GM12892 (cell line): Measurements from ENCODE around the gene GLO1.
A peak's percentile ranks its signal among the peaks of the same experiment; 100 is the strongest.

Experiments
- DNase-seq: peaks from one replicate; pipeline ENCODE4 v3.0.0; 2011; ENCODE audit not compliant: insufficient read length
- FAIRE-seq: peaks from 2 replicates; lab custom pipeline; 2011; peaks lifted over from hg19 to GRCh38; lab: Jason Lieb, UNC
- POLR2A ChIP-seq: IDR thresholded peaks from 2 replicates; pipeline ENCODE4 v1.6.1; 2011; ENCODE audit warnings: low read depth, low read length, control low read depth
- POLR2AphosphoS5 ChIP-seq: IDR thresholded peaks from 2 replicates; pipeline ENCODE4 v1.6.1; 2011; ENCODE audit warnings: low read depth, low read length, control low read depth
- TAF1 ChIP-seq: IDR thresholded peaks from 2 replicates; pipeline ENCODE4 v1.6.1; 2011; ENCODE audit warnings: low read depth, mild to moderate bottlenecking, control low read depth, low read length, borderline replicate concordance

The GLO1 gene

DNA sequence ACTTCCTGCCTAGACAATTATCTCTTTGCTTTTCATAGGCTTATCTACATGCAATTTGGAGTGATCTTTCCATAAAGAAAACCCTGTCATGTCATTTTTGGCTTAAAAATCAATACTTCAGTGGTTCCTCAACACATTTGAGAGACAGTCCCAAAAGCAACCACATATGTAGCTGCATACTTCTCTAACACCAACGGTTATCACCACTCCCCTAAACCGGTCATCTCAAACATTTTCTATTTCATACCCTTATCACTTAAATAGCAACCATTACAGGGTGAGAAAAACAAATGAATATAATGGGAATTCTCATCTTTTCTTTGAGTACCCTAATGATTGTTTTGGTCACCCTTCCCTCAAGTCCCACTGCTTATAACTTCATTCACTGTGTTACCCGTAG is 5.1 kb downstream of the GLO1 start:
- FAIRE-seq: peak; percentile 36
- DNase-seq: no peak
- no peak for TF ChIP-seq TAF1
- TF ChIP-seq POLR2AphosphoS5: no peak
- no peak for TF ChIP-seq POLR2A

DNA sequence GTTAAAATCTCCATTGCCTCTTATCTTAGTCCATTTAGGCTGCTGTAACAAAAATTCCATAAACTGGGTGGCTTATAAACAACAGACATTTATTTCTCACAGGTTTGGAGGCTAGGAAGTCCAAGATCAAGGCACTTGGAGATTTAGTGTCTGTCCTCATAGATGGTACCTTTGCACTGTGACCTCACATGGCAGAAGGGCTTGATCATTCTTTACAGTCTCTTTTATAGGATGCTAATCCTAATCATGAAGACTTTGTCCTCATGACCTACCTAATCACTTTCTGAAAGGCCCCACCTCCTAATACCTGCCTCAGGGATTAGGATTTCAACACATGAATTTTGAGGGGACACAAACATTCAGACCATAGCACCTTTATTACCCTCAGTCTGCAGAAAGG is 6.6 kb downstream of the GLO1 start:
- FAIRE-seq (no peak), DNase-seq (no peak)
- TF ChIP-seq POLR2AphosphoS5: no peak
- TF ChIP-seq POLR2A: no peak
- no peak for TF ChIP-seq TAF1

DNA sequence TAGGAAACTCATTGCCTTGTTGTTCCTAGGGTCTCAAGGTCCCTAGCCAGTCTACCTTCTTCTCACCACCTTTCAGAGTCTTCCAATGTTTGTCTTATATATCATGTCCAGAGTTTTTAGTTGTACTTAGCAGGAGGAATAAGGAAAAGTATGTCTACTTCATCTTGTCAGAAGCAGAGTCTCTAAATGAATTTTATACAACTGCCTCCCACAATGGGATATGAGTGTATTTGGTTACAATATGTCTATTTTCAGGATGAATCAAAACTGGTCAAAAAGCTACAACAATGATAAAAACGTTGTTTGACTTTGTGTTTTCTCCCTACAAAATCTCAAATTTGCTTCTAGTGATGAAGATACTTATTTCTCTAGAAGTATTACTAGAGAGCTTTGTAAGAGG is 7.0 kb downstream of the GLO1 start:
- peak; percentile 33 for FAIRE-seq
- no peak for DNase-seq
- no peak for TF ChIP-seq POLR2A
- TF ChIP-seq POLR2AphosphoS5: no peak

DNA sequence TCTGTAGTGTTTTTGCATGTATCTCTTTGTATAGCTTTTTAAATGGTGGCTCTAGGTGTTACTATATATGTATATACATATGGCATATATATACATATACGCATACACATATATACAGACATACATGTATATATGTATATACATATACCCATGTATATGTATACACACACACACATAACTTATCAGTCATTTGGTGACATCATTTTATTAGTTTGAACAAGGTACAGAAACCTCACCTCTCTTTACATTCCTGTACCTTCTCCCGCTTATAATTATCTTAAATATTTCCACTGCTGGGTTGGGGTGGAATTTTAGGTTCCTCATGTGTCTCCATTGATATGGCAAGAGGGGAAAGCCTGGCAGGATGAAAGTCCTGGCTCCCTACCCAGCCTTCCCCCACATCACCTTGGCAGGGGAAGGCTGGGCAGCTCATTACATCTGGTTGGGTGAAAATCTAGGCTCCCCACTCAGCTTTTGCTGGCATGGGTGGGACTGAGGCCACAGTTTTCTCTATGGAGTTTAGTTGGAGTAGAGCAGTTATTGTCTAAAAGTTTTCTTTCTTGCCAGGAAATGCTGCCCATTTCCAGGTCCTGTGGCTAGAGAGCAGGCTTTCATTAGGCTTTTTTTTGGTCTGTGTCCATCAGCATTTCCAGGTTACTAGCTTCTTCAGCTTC is 7.6 kb downstream of the GLO1 start:
- no peak for TF ChIP-seq TAF1
- TF ChIP-seq POLR2AphosphoS5: no peak
- TF ChIP-seq POLR2A: no peak
- no peak for FAIRE-seq
- no peak for DNase-seq

DNA sequence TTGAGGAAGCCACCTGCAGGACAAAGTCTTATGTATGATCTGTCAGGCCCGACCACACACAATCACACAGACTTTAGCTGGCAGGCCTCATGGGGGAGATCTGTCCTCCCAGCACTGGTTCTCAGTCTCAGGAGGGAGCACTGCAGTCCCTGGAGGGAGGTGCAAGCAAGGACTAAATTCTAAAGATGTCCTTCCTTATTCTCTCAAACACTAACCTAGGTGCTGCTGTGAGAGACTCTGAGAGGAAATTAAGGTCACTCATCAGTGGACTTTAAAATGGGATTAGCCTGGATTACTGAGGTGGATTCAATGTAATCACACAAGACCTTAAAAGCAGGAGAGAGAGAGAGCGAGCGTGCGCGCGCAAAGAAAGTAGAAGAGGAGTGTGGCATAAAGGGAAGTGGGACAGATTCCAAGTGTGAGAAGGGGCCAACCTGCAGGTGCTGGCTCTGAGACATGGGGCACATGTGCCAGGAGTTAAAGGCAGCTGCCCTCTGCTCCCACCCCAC is 14.3 kb downstream of the GLO1 start:
- FAIRE-seq (peak; percentile 48), DNase-seq (no peak)
- no peak for TF ChIP-seq POLR2A
- TF ChIP-seq TAF1: no peak
- TF ChIP-seq POLR2AphosphoS5: no peak

DNA sequence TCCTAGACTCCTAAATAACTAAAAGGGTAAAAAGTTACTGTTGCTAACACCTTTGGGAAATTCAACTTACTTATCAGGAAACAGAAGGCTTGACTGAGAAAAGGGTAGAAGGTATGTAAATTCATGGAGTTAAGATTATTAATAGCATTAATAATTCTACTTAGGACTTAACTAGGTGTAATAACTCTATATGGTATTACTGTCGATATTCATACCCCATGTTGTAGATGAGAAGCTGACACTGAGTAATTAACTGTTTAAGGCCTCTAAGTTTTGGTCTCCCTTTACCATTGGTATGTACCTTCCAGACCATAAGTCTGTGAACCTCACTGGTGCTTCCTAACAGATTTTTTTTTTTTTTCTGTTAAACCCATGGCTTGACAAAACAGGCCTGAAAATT is 15.4 kb downstream of the GLO1 start:
- DNase-seq (no peak), FAIRE-seq (no peak)
- TF ChIP-seq POLR2A (no peak), POLR2AphosphoS5 (no peak), TAF1 (no peak)

DNA sequence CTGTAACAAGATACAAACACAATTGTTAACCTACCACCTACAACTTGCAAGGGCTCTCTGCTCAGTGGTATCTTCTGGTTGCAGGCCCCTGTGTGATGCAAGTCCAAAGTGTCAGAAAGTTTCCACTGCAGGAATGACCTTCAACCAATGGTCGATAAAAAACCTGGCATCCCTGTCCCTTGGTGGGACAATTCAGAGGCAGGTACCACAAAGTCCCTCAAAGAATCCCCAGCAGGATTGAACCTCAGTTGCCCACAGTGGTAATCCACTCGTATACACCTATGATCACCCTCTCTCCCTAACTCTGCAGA is 15.9 kb downstream of the GLO1 start:
- no peak for FAIRE-seq
- no peak for DNase-seq
- TF ChIP-seq TAF1 (no peak), POLR2A (no peak), POLR2AphosphoS5 (no peak)

DNA sequence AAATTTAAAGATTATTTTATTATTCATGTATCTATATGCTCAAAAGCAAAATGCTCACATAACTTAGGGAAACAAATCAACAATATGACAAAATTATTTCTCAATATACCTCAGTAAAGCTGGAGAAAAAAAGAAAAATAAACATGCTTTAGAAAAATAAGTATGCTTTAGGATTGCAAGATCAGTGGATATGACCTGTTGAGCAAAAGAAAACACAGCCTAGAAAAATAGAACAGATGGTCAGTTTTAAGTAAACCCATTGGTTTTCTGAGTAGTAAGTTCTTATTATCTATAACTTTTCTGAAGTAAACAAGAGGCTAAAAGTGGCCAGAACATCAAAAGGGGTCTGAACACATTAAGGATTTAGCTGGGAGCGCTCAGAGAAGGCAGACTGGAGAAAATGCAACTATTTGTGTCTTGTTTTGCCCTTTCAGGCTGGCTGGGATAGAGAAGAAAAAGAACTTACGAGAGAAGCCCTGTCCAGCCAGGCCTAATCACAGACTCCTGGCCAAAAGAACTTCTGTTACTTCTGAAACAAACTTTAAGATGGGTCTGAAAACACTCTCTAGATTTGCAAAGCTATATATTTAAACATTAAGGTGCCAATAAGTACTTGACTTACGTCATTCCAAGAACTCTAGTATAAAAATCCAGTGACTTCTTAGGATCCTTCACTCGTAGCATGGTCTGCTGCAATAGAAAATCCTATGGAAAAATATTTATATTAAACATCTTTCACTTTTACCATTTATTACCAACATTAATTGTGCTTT is 16.5 kb downstream of the GLO1 start:
- FAIRE-seq (no peak), DNase-seq (no peak)
- TF ChIP-seq TAF1 (no peak), POLR2A (no peak), POLR2AphosphoS5 (no peak)

DNA sequence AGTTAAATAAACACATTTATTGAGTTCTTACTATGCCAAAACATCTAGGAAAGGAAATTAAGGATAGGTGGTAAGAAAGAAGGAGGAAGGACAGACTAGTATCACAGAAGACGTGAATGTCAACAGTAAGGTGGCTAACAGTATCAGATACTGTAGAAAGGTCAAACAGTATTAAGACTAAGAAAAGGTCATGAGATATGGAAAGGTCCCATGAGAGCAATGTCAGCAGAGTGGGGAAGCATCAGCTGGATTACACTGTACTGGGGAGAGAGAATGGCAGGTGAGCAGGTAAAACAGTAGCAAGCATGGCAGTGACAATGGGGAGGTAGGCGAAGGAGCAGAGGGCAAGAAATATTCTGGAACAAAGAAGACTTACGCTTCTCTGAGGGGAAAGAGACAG is 18.0 kb downstream of the GLO1 start:
- no peak for DNase-seq
- FAIRE-seq: no peak
- no peak for TF ChIP-seq POLR2AphosphoS5
- TF ChIP-seq TAF1: no peak
- no peak for TF ChIP-seq POLR2A

DNA sequence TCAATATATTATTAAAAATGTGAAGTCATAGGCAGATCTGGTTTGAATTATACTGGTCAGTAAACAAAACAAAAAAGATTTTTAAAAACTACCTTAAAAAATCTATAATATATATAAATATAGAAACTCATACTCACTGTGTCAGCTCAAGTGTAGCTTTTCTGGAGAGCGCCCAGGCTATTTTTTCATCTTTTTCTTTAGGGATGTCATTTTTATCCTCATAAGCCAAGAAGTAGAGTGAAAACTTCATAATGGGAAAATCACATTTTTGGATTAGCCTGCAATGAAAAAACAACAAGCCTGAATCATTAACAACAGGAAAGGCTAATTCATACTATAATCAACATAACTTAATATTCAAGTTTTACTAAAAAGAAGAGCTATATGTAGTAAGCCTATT is 18.7 kb downstream of the GLO1 start:
- TF ChIP-seq TAF1: no peak
- FAIRE-seq (no peak), DNase-seq (no peak)

DNA sequence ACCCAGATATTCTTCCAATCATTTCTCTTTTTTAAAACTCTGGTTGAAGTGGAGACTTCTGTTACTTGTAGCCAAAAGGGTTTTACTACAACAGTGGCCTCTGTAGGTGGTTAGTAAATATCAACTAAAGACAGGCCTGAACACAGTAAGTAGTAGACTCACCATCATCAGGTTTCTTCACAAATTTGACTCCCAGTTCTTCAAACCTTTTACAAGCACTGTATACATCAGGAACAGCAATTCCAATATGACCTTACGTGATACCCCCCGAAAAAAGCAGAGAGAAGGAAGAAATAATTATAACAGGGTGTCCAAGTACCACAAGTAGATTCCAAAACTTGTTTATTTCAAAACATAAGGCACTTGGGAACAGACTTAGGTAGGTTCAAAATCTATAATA is 21.1 kb downstream of the GLO1 start:
- no peak for TF ChIP-seq POLR2AphosphoS5
- TF ChIP-seq TAF1: no peak
- TF ChIP-seq POLR2A: no peak
- no peak for DNase-seq
- no peak for FAIRE-seq

DNA sequence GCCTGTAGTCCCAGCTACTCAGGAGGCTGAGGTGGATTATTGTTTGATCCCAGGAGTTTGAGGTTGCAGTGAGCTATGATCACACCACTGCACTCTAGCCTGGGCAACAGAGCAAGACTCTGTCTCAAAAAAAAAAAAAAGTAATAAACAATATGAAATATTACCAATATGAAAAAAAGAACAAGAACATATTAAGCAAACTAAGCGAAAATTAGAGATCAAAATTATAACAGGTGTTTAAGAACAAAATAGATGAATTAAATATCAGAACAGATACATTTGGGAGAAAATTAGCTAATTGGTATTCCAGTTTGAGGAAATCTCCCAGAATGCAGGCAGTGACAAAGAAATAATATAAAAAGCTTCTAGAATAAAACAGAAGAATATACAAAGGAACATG is 23.3 kb downstream of the GLO1 start:
- TF ChIP-seq TAF1 (no peak), POLR2AphosphoS5 (no peak), POLR2A (no peak)
- DNase-seq (no peak), FAIRE-seq (no peak)
